Panc1 (cell line): ENCODE data around the gene IL1RAP. TPM values are rescaled to one million over a fixed set of nuclear protein-coding genes. Genes with fewer than 3 reads are reported as not detected.
A peak's percentile ranks its signal among the peaks of the same experiment; 100 is the strongest.

ENCODE experiments used
- ATAC-seq: fragments of 200-7000 bp; cut with Tn5 transposase; 2 replicates; pipeline ENCODE4 v1.9.1; 2020; ENCODE audit warnings: mild to moderate bottlenecking, moderate library complexity
- BruUV-seq: library from RNA; stranded (reverse); fragments of 400-500 nt; replicated peaks from 2 replicates; lab custom pipeline; 2021; lab: Mats Ljungman, UMichigan
- CTCF ChIA-PET: fragments of 300-600 bp; sonication (Branson Sonifier 250); formaldehyde crosslinking; loops from one replicate; lab custom pipeline; 2022; ENCODE audit warnings: antibody characterized with exemption; lab: Charles Lee
- POLR2A ChIA-PET: fragments of 300-600 bp; sonication (Branson Sonifier 250); formaldehyde crosslinking; loops from one replicate; lab custom pipeline; 2022; ENCODE audit warnings: antibody characterized with exemption; lab: Charles Lee
- DNase-seq: peaks from one replicate; pipeline ENCODE4 v3.0.0-alpha.2; 2010; ENCODE audit warnings: low read depth, low spot score
- H3K27ac ChIP-seq: 2 replicates; pipeline ENCODE4 v1.5.1; 2011; ENCODE audit warnings: mild to moderate bottlenecking, low read length, inconsistent platforms
- H3K27me3 ChIP-seq: fragments of 200-500 bp; sonication (Bioruptor generic); 2 replicates; pipeline ENCODE4 v1.6.0; 2014; ENCODE audit warnings: low read length, inconsistent platforms; ENCODE audit not compliant: control insufficient read depth, insufficient read depth
- H3K36me3 ChIP-seq: fragments of 200-500 bp; sonication (Bioruptor generic); 2 replicates; pipeline ENCODE4 v1.5.1; 2014; ENCODE audit warnings: inconsistent platforms, mild to moderate bottlenecking, low read length, moderate library complexity; ENCODE audit not compliant: control insufficient read depth, insufficient read depth
- H3K4me1 ChIP-seq: 2 replicates; pipeline ENCODE4 v1.5.1; 2011; ENCODE audit warnings: inconsistent platforms, mild to moderate bottlenecking, low read length, moderate library complexity; ENCODE audit not compliant: control insufficient read depth, insufficient read depth
- H3K4me3 ChIP-seq, 2 experiments: 2 replicates each; pipeline ENCODE4 v1.5.1; 2011 to 2012; ENCODE audit warnings: low read depth in 2 of 2, low read length in 2 of 2, mild to moderate bottlenecking in 2 of 2, inconsistent platforms in 1 of 2, moderate library complexity in 1 of 2
- H3K9me3 ChIP-seq: fragments of 200-500 bp; sonication (Bioruptor generic); 2 replicates; pipeline ENCODE4 v1.5.1; 2014; ENCODE audit warnings: low read depth, mild to moderate bottlenecking, inconsistent platforms, low read length, moderate library complexity; ENCODE audit not compliant: control insufficient read depth, insufficient read depth
- CTCF ChIP-seq: fragments of 450-650 bp; IDR thresholded peaks from 2 replicates; pipeline ENCODE4 v1.5.1; 2017; ENCODE audit warnings: mild to moderate bottlenecking
- POLR2AphosphoS5 ChIP-seq: IDR thresholded peaks from 2 replicates; pipeline ENCODE4 v1.6.1; 2012; ENCODE audit warnings: mild to moderate bottlenecking, low read depth, low read length, moderate library complexity
- REST ChIP-seq, 2 experiments: IDR thresholded peaks; 2 replicates each; pipeline ENCODE4 v1.6.1; 2011 to 2012; ENCODE audit warnings: low read depth in 2 of 2, control low read depth in 1 of 2, low read length in 1 of 2, mild to moderate bottlenecking in 1 of 2, moderate library complexity in 1 of 2; ENCODE audit not compliant: insufficient read depth in 1 of 2
- SIN3A ChIP-seq: IDR thresholded peaks from 2 replicates; pipeline ENCODE4 v1.6.1; 2012; ENCODE audit warnings: low read depth, mild to moderate bottlenecking, low read length, moderate library complexity, borderline replicate concordance; ENCODE audit not compliant: insufficient read depth
- TCF7L2 ChIP-seq: IDR thresholded peaks from 2 replicates; pipeline ENCODE4 v1.6.1; 2011; ENCODE audit warnings: mild to moderate bottlenecking, low read depth, low read length, inconsistent platforms
- in situ Hi-C: cut with HindIII; loops from 2 replicates; pipeline ENCODE4 v1.10.0; 2016; ENCODE audit warnings: low sequenced_read_pairs, low pct_unique_long_range_greater_than_20kb
- intact Hi-C: fragments of 100-400 bp; cut with micrococcal nuclease; formaldehyde crosslinking; loops from one replicate; pipeline ENCODE4 v1.10.0; 2022; ENCODE audit not compliant: unreplicated experiment
- total RNA-seq: library from RNA; stranded (reverse); gene quantifications from one replicate; pipeline ENCODE4 v1.2.1, GENCODE V29; 2021; ENCODE audit not compliant: unreplicated experiment

IL1RAP gene
- total RNA-seq, 1 experiment from 2014 or later, result 5.2 TPM

- intact Hi-C loops (no loop called here), in situ Hi-C loops (no loop called here)
- no peak overlapping the region for H3K4me3 ChIP-seq
- no peaks in the 10 kb centered on the region for H3K9me3 ChIP-seq
- H3K36me3 ChIP-seq, result no peaks in the 10 kb centered on the region
- TF ChIP-seq SIN3A, result no peak
- peak; percentile 40; the same call in 1 of the 2 replicates for TF ChIP-seq CTCF
- no peak for TF ChIP-seq TCF7L2
- TF ChIP-seq POLR2AphosphoS5, result no peak
- no peak for TF ChIP-seq REST (IDR thresholded peaks at IDR 0.05; ENCODE audit: insufficient read depth in 1 of 2, low read depth in 2 of 2, low read length in 1 of 2)
- no TSS peak for BruUV-seq
- DNase-seq (no peak), ATAC-seq (no peak; the same call in 1 of the 2 replicates)
- no peaks in the 10 kb centered on the region; the same call in 1 of the 2 replicates for H3K27me3 ChIP-seq
- CTCF ChIA-PET, result no interaction called here
- POLR2A ChIA-PET, result no interaction called here
- no peak overlapping the region for H3K27ac ChIP-seq
- no peaks in the 10 kb centered on the region for H3K4me1 ChIP-seq
Observed at GRCh38 chr3:190504354-190505125, 9.3 kb upstream of the IL1RAP start.

DNA sequence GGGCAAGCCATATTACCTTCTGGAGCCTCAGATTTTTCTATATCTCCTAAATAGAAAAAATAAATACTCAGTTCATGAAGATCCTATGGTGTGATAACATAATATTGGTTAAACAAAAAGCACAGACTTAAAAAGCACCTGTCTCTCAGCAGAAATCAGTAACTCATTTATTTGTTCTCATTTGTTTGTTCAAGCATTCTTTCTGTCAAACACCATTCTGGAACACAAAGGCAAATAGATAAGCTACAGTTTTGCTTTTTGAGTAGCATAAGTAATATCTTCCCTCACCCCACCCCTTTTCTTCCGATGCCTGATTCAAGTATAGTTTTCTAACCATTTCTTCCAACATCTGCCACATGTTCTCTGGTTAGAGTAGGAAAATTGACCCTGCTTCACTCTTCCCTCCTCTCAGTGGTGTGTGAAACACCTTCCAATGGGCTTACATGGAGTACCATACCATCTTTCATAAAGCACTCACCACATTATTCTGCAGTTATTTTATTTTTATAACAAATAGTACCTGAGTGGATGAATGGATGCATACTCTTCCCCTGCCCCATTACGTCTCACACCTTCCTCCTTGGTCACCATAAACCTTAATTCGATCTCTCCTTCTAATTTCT lies 8.4 kb upstream of the IL1RAP start:
- ChIA-PET POLR2A (no interaction called here), CTCF (no interaction called here)
- TF ChIP-seq POLR2AphosphoS5, result no peak
- TF ChIP-seq REST (IDR thresholded peaks at IDR 0.05; ENCODE audit: insufficient read depth in 1 of 2, low read depth in 2 of 2, low read length in 1 of 2), result no peak
- TF ChIP-seq SIN3A, result no peak
- TF ChIP-seq CTCF, result no peak
- no peak for TF ChIP-seq TCF7L2
- no TSS peak for BruUV-seq
- Histone ChIP-seq H3K9me3 (no peaks in the 10 kb centered on the region), H3K27me3 (no peaks in the 10 kb centered on the region; the same call in 1 of the 2 replicates), H3K27ac (no peak overlapping the region), H3K4me3 (no peak overlapping the region), H3K36me3 (no peaks in the 10 kb centered on the region), H3K4me1 (no peaks in the 10 kb centered on the region)
- in situ Hi-C loops, result no loop called here
- intact Hi-C loops, result no loop called here
- DNase-seq, result no peak
- ATAC-seq, result no peak
